SH-SY5Y (cell line): ENCODE results near the gene NBEAL2.

Experiments used
- GATA2 ChIP-seq: IDR thresholded peaks from 2 replicates; pipeline ENCODE4 v1.6.1; 2011; ENCODE audit warnings: mild to moderate bottlenecking, low read depth, low read length
- GATA3 ChIP-seq: IDR thresholded peaks from 2 replicates; pipeline ENCODE4 v1.6.1; 2011; ENCODE audit warnings: low read depth, mild to moderate bottlenecking, low read length, moderate library complexity

The NBEAL2 gene

GRCh38 chr3:46968783-46969428 lies 10.6 kb upstream of the NBEAL2 start:
- no peak for TF ChIP-seq GATA2
- TF ChIP-seq GATA3 = no peak

- TF ChIP-seq GATA2 (no peak), GATA3 (no peak)
These were observed 8.9 kb upstream of the NBEAL2 start for GRCh38 chr3:46970391-46971091.

GRCh38 chr3:46971151-46971550 lies 8.3 kb upstream of the NBEAL2 start:
- TF ChIP-seq GATA3 (no peak), GATA2 (no peak)

GRCh38 chr3:46971742-46972141 lies 7.7 kb upstream of the NBEAL2 start:
- TF ChIP-seq GATA2 = no peak
- TF ChIP-seq GATA3 = no peak

- TF ChIP-seq GATA3 = no peak
- no peak for TF ChIP-seq GATA2
These were observed 7.1 kb upstream of the NBEAL2 start for GRCh38 chr3:46972396-46972795.

- TF ChIP-seq GATA2 (no peak), GATA3 (no peak)
These were observed 4.9 kb upstream of the NBEAL2 start for GRCh38 chr3:46974421-46975171.

GRCh38 chr3:46976326-46977190 lies 2.9 kb upstream of the NBEAL2 start, which contains the start of gene CCDC12:
Gene CCDC12, minus strand, starts transcription at chr3:46976745. Its CDS starts 13 bp downstream, at chr3:46976732.
- TF ChIP-seq GATA2 = no peak

- TF ChIP-seq GATA3 (no peak), GATA2 (no peak)
These were observed 1.7 kb upstream of the NBEAL2 start for GRCh38 chr3:46977811-46978195.

GRCh38 chr3:46978381-46978780 lies 1.1 kb upstream of the NBEAL2 start:
- TF ChIP-seq GATA2 = no peak

GRCh38 chr3:46979958-46980497 lies 562 bp downstream of the NBEAL2 start:
- no peak for TF ChIP-seq GATA2
- no peak for TF ChIP-seq GATA3

GRCh38 chr3:46981932-46982471 lies 2.5 kb downstream of the NBEAL2 start:
- TF ChIP-seq GATA2 (no peak), GATA3 (no peak)

- TF ChIP-seq GATA3 = no peak
- TF ChIP-seq GATA2 = no peak
These were observed 3.1 kb downstream of the NBEAL2 start for GRCh38 chr3:46982546-46982945.

GRCh38 chr3:46984591-46985459 lies 5.4 kb downstream of the NBEAL2 start:
- TF ChIP-seq GATA2 = no peak
- TF ChIP-seq GATA3 = no peak
